NT2/D1 (cell line): ENCODE results near the gene IL17REL.

Source experiments
- SUZ12 ChIP-seq: IDR thresholded peaks from 2 replicates; pipeline ENCODE4 v1.6.1; 2011; ENCODE audit not compliant: insufficient read length, insufficient read depth; ENCODE audit errors: extremely low read depth
- YY1 ChIP-seq: IDR thresholded peaks from 2 replicates; pipeline ENCODE4 v1.6.1; 2011; ENCODE audit not compliant: insufficient read length, insufficient read depth
- ZNF274 ChIP-seq: IDR thresholded peaks from 2 replicates; pipeline ENCODE4 v1.6.1; 2011; ENCODE audit warnings: mild to moderate bottlenecking, low read depth, low read length

GRCh38 chr22:49975543-49976389 is 36.8 kb downstream of the IL17REL start:
- no peak for TF ChIP-seq YY1
- no peak for TF ChIP-seq ZNF274
- TF ChIP-seq SUZ12: no peak
